Caco-2 (cell line): ENCODE measurements around the gene INPP5J. TPM values are rescaled to one million over a fixed set of nuclear protein-coding genes. Genes with fewer than 3 reads are reported as not detected.
"Not testable (repeated sequence)": the region's sequence is repeated elsewhere in the genome, so short reads cannot be mapped to it uniquely, and the experiment has no call there.

Source experiments
- BruUV-seq: library from RNA; stranded (reverse); fragments of 400-500 nt; replicated peaks from 2 replicates; lab custom pipeline; 2021; lab: Mats Ljungman, UMichigan
- CTCF ChIA-PET: fragments of 300-600 bp; sonication (Branson Sonifier 250); formaldehyde crosslinking; loops from one replicate; lab custom pipeline; 2022; ENCODE audit warnings: antibody characterized with exemption; lab: Charles Lee
- POLR2A ChIA-PET: fragments of 300-600 bp; sonication (Branson Sonifier 250); formaldehyde crosslinking; loops from one replicate; lab custom pipeline; 2022; ENCODE audit warnings: antibody characterized with exemption; lab: Charles Lee
- DNase-seq, 2 experiments: peaks; one replicate each; pipeline versions ENCODE4 v3.0.0 to v3.0.0-alpha.2; 2020 to 2022
- H3K27me3 ChIP-seq: replicated peaks from 2 replicates; pipeline ENCODE4 v1.6.0; 2011; ENCODE audit warnings: low read length; ENCODE audit not compliant: control insufficient read depth, insufficient read depth
- H3K36me3 ChIP-seq: 2 replicates; pipeline ENCODE4 v1.5.1; 2011; ENCODE audit warnings: low read length; ENCODE audit not compliant: control insufficient read depth, insufficient read depth
- H3K4me1 ChIP-seq: fragments of 250-450 bp; sonication (Bioruptor Pico); 2 replicates; pipeline ENCODE4 v1.5.1; 2020; ENCODE audit warnings: mild to moderate bottlenecking
- H3K4me3 ChIP-seq: 2 replicates; pipeline ENCODE4 v1.5.1; 2011; ENCODE audit warnings: low read depth, mild to moderate bottlenecking, control low read depth, low read length
- H3K9me3 ChIP-seq: fragments of 250-450 bp; sonication (Bioruptor Pico); 2 replicates; pipeline ENCODE4 v1.5.1; 2020; ENCODE audit warnings: mild to moderate bottlenecking, moderate library complexity
- H3K27ac Mint-ChIP-seq: one replicate; pipeline ENCODE4 v1.8.0; 2022; ENCODE audit warnings: mixed read lengths; ENCODE audit not compliant: unreplicated experiment
- H3K27me3 Mint-ChIP-seq: one replicate; pipeline ENCODE4 v1.8.0; 2022; ENCODE audit warnings: mixed read lengths; ENCODE audit not compliant: insufficient read depth, unreplicated experiment
- H3K36me3 Mint-ChIP-seq: one replicate; pipeline ENCODE4 v1.8.0; 2022; ENCODE audit warnings: mild to moderate bottlenecking, mixed read lengths; ENCODE audit not compliant: insufficient read depth, unreplicated experiment
- H3K4me1 Mint-ChIP-seq: one replicate; pipeline ENCODE4 v1.8.0; 2022; ENCODE audit warnings: low read depth, mixed read lengths; ENCODE audit not compliant: unreplicated experiment
- H3K4me3 Mint-ChIP-seq: one replicate; pipeline ENCODE4 v1.8.0; 2022; ENCODE audit warnings: mild to moderate bottlenecking, moderate library complexity, mixed read lengths; ENCODE audit not compliant: unreplicated experiment
- H3K9me3 Mint-ChIP-seq: one replicate; pipeline ENCODE4 v1.8.0; 2022; ENCODE audit warnings: mixed read lengths; ENCODE audit not compliant: unreplicated experiment
- intact Hi-C: fragments of 100-400 bp; cut with micrococcal nuclease; formaldehyde crosslinking; loops from one replicate; pipeline ENCODE4 v1.10.0; 2022; ENCODE audit not compliant: unreplicated experiment
- total RNA-seq: library from RNA; stranded (reverse); gene quantifications from 2 replicates; pipeline ENCODE4 v1.2.3, GENCODE V29; 2022
- TF ChIP-seq, protein P1 (sequence below), 2 experiments: fragments of 200-600 bp in 1 of 2; IDR thresholded peaks; 1 replicate in 1 of 2; 2 replicates in 1 of 2; pipeline versions ENCODE4 v1.5.1 to v1.8.0; 2011 to 2022; ENCODE audit warnings: antibody characterized with exemption in 1 of 2, control low read depth in 1 of 2, inconsistent platforms in 1 of 2, low read depth in 1 of 2, low read length in 1 of 2, mild to moderate bottlenecking in 1 of 2, moderate library complexity in 1 of 2; ENCODE audit not compliant: insufficient read depth in 1 of 2, severe bottlenecking in 1 of 2, unreplicated experiment in 1 of 2

The INPP5J gene
- total RNA-seq, 1 experiment from 2014 or later, result 6.8 TPM

DNA sequence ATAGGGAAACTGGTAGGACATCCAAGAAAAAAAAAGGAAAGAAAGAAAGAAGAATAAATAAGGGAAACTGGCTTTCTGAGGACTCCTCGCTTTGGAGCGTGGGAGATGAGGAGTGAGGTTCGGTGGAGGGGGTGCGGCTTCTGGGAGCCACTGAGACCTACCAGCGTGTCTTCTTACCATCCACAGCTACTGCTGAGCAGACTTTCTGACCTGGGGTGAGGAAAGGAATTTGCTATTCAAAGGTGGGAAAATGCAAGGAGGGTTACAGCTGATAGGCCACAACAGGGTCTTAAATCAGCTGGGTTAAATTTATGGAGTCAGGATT lies 14.9 kb upstream of the INPP5J start:
- no peaks in the 10 kb centered on the region for H3K27me3 Mint-ChIP-seq
- Histone ChIP-seq H3K36me3 (no peaks in the 10 kb centered on the region), H3K9me3 (no peaks in the 10 kb centered on the region; the same call in 1 of the 2 replicates), H3K27me3 (no peaks in the 10 kb centered on the region), H3K4me1 (no peaks in the 10 kb centered on the region), H3K4me3 (peak overlapping the region; percentile 33)
- intact Hi-C loops, result loop anchor here (1.0 kb wide), 1 partner anchor 41 kb away; no protein-coding TSS in a partner anchor
- POLR2A ChIA-PET, result no interaction called here
- H3K36me3 Mint-ChIP-seq, result peaks cover 6% of the 10 kb centered on the region
- TF ChIP-seq, protein P1, sequence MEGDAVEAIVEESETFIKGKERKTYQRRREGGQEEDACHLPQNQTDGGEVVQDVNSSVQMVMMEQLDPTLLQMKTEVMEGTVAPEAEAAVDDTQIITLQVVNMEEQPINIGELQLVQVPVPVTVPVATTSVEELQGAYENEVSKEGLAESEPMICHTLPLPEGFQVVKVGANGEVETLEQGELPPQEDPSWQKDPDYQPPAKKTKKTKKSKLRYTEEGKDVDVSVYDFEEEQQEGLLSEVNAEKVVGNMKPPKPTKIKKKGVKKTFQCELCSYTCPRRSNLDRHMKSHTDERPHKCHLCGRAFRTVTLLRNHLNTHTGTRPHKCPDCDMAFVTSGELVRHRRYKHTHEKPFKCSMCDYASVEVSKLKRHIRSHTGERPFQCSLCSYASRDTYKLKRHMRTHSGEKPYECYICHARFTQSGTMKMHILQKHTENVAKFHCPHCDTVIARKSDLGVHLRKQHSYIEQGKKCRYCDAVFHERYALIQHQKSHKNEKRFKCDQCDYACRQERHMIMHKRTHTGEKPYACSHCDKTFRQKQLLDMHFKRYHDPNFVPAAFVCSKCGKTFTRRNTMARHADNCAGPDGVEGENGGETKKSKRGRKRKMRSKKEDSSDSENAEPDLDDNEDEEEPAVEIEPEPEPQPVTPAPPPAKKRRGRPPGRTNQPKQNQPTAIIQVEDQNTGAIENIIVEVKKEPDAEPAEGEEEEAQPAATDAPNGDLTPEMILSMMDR (IDR thresholded peaks at IDR 0.05; ENCODE audit: insufficient read depth in 1 of 2, low read depth in 1 of 2, low read length in 1 of 2, severe bottlenecking in 1 of 2, unreplicated experiment in 1 of 2), result peak in 1 of 2 experiments; percentile 3
- H3K9me3 Mint-ChIP-seq, result no peaks in the 10 kb centered on the region
- H3K27ac Mint-ChIP-seq, result peak overlapping the region; percentile 5
- peak overlapping the region; percentile 79 for H3K4me3 Mint-ChIP-seq
- CTCF ChIA-PET, result interaction anchor here (0.7 to 2.5 kb wide), 8 partner anchors 26 to 186 kb away, joined by 3 to 10 read pairs (median 4); partner anchors contain the start of genes MORC2, SMTN and TUG1
- DNase-seq, result no peak
- BruUV-seq, result no TSS peak
- H3K4me1 Mint-ChIP-seq, result peaks cover 7% of the 10 kb centered on the region

DNA sequence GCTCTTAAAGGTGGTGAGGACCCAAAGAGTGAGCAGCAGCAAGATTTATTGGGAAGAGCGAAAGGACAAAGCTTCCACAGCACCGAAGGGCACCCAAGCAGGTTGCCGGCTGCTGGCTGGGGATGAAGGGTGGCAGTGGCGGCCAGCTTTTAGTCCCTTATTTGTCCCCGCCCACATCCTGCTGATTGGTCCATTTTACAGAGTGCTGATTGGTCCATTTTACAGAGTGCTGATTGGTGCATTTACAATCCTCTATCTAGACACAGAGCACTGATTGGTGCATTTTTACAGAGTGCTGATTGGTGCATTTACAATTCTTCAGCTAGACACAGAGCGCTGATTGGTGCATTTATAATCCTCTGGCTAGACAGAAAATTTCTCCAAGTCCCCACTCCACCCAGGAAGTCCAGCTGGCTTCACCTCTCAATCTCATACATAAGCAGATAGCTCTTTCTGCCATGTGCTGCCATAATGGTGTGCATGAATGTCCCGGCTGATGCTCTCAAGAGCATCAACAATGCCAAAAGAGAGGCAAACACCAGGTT lies 10.1 kb upstream of the INPP5J start:
- H3K36me3 Mint-ChIP-seq, H3K4me1 ChIP-seq, H3K4me3 Mint-ChIP-seq, POLR2A ChIA-PET, H3K4me3 ChIP-seq, H3K27me3 ChIP-seq, H3K9me3 ChIP-seq, H3K27me3 Mint-ChIP-seq, intact Hi-C loops, H3K27ac Mint-ChIP-seq, H3K4me1 Mint-ChIP-seq, BruUV-seq, DNase-seq, H3K36me3 ChIP-seq, H3K9me3 Mint-ChIP-seq: not testable (repeated sequence)
- CTCF ChIA-PET, result interaction anchor here (0.5 kb wide), 1 partner anchor 234 kb away, joined by 6 read pairs; no protein-coding TSS in a partner anchor

DNA sequence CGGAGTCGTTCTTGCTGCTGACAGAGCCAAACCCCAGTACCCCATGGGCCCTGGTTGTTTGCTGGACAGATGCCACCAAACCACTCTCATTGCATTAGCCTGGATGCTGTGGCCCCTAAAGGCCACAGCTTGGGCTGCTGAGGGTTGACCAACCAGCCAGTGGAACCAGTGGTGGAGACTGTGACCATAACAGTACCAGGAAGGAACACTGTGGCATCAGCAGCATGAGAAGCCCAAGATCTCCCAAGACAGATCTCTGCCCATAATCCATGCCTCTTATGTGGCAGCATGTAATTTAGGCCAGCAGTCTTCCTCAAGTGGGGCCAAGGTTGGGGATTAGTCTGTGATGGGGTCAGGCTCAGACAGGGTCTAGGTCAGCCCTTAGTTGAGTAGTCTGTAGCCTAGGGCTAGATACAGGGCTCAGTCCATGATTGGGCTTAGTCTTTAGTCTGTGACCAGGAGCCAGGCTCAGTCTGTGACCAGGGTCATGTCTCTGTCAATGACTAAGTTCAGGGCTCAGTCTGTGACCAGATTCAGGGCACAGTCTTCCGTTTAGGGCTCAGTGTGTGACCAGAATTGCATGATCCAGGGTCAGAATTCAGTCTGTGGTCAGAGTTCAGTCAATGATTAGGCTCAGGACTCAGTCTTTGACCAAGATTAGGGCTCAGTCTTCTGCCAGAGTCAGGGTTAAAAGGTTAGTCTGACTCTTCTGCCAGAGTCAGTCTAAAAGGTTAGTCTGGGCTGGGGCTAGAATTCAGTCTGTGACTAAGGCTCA lies 4.5 kb upstream of the INPP5J start:
- Mint-ChIP-seq H3K27ac (no peak overlapping the region), H3K9me3 (no peaks in the 10 kb centered on the region), H3K36me3 (no peaks in the 10 kb centered on the region), H3K4me3 (no peak overlapping the region), H3K27me3 (no peaks in the 10 kb centered on the region), H3K4me1 (peaks cover 6% of the 10 kb centered on the region)
- Histone ChIP-seq H3K9me3 (no peaks in the 10 kb centered on the region), H3K4me3 (no peak overlapping the region), H3K4me1 (peaks cover 8% of the 10 kb centered on the region), H3K27me3 (no peaks in the 10 kb centered on the region), H3K36me3 (no peaks in the 10 kb centered on the region)
- POLR2A ChIA-PET, result no interaction called here
- TF ChIP-seq, protein P1 (IDR thresholded peaks at IDR 0.05; ENCODE audit: insufficient read depth in 1 of 2, low read depth in 1 of 2, low read length in 1 of 2, severe bottlenecking in 1 of 2, unreplicated experiment in 1 of 2), result no peak
- intact Hi-C loops, result no loop called here
- no peak for DNase-seq
- CTCF ChIA-PET, result no interaction called here
- no TSS peak for BruUV-seq
